ENCODE measurements around the gene NDUFAF7.
A peak's percentile ranks its signal among the peaks of the same experiment; 100 is the strongest.
"Not testable (repeated sequence)": the region's sequence is repeated elsewhere in the genome, so short reads cannot be mapped to it uniquely, and the experiment has no call there.

NDUFAF7 gene

GRCh38 chr2:37203708-37204107 lies 27.8 kb upstream of the NDUFAF7 start:
- ATAC-seq, result no peak
- TF ChIP-seq RARB (CRISPR knock-in tag; IDR thresholded peaks at IDR 0.05) (no peak), SNAI2 (CRISPR knock-in tag; IDR thresholded peaks at IDR 0.05) (peak; percentile 48; the same call in 1 of the 2 replicates), ZNF8 (CRISPR knock-in tag; IDR thresholded peaks at IDR 0.05) (peak; percentile 100)

- ATAC-seq, result not testable (repeated sequence)
These were observed 26.3 kb upstream of the NDUFAF7 start for GRCh38 chr2:37205071-37205661.

GRCh38 chr2:37205689-37206341 lies 25.6 kb upstream of the NDUFAF7 start:
- no peak for TF ChIP-seq OSR1 (CRISPR knock-in tag; IDR thresholded peaks at IDR 0.05)
- TF ChIP-seq ZFP30 (CRISPR knock-in tag; IDR thresholded peaks at IDR 0.05), result no peak
- TF ChIP-seq TOX (CRISPR knock-in tag; IDR thresholded peaks at IDR 0.05; ENCODE audit: borderline replicate concordance), result no peak
- TF ChIP-seq ZNF8 (CRISPR knock-in tag; IDR thresholded peaks at IDR 0.05), result no peak
- TF ChIP-seq CREB5 (CRISPR knock-in tag; IDR thresholded peaks at IDR 0.05; ENCODE audit: low read depth), result no peak
- no peak for TF ChIP-seq PPARA (CRISPR knock-in tag; IDR thresholded peaks at IDR 0.05; ENCODE audit: borderline replicate concordance)
- TF ChIP-seq RARB (CRISPR knock-in tag; IDR thresholded peaks at IDR 0.05), result no peak
- TF ChIP-seq, protein P1, sequence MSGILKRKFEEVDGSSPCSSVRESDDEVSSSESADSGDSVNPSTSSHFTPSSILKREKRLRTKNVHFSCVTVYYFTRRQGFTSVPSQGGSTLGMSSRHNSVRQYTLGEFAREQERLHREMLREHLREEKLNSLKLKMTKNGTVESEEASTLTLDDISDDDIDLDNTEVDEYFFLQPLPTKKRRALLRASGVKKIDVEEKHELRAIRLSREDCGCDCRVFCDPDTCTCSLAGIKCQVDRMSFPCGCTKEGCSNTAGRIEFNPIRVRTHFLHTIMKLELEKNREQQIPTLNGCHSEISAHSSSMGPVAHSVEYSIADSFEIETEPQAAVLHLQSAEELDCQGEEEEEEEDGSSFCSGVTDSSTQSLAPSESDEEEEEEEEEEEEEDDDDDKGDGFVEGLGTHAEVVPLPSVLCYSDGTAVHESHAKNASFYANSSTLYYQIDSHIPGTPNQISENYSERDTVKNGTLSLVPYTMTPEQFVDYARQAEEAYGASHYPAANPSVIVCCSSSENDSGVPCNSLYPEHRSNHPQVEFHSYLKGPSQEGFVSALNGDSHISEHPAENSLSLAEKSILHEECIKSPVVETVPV (CRISPR knock-in tag; IDR thresholded peaks at IDR 0.05), result no peak
- TF ChIP-seq, protein P2, sequence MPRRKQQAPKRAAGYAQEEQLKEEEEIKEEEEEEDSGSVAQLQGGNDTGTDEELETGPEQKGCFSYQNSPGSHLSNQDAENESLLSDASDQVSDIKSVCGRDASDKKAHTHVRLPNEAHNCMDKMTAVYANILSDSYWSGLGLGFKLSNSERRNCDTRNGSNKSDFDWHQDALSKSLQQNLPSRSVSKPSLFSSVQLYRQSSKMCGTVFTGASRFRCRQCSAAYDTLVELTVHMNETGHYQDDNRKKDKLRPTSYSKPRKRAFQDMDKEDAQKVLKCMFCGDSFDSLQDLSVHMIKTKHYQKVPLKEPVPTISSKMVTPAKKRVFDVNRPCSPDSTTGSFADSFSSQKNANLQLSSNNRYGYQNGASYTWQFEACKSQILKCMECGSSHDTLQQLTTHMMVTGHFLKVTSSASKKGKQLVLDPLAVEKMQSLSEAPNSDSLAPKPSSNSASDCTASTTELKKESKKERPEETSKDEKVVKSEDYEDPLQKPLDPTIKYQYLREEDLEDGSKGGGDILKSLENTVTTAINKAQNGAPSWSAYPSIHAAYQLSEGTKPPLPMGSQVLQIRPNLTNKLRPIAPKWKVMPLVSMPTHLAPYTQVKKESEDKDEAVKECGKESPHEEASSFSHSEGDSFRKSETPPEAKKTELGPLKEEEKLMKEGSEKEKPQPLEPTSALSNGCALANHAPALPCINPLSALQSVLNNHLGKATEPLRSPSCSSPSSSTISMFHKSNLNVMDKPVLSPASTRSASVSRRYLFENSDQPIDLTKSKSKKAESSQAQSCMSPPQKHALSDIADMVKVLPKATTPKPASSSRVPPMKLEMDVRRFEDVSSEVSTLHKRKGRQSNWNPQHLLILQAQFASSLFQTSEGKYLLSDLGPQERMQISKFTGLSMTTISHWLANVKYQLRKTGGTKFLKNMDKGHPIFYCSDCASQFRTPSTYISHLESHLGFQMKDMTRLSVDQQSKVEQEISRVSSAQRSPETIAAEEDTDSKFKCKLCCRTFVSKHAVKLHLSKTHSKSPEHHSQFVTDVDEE (CRISPR knock-in tag; IDR thresholded peaks at IDR 0.05), result no peak
- no peak for TF ChIP-seq ZC3H10 (CRISPR knock-in tag; IDR thresholded peaks at IDR 0.05)
- no peak for TF ChIP-seq CSDC2 (CRISPR knock-in tag; IDR thresholded peaks at IDR 0.05)
- TF ChIP-seq, protein P3, sequence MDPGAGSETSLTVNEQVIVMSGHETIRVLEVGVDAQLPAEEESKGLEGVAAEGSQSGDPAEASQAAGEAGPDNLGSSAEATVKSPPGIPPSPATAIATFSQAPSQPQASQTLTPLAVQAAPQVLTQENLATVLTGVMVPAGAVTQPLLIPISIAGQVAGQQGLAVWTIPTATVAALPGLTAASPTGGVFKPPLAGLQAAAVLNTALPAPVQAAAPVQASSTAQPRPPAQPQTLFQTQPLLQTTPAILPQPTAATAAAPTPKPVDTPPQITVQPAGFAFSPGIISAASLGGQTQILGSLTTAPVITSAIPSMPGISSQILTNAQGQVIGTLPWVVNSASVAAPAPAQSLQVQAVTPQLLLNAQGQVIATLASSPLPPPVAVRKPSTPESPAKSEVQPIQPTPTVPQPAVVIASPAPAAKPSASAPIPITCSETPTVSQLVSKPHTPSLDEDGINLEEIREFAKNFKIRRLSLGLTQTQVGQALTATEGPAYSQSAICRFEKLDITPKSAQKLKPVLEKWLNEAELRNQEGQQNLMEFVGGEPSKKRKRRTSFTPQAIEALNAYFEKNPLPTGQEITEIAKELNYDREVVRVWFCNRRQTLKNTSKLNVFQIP (CRISPR knock-in tag; IDR thresholded peaks at IDR 0.05; ENCODE audit: borderline replicate concordance, low read depth), result no peak
- no peak for TF ChIP-seq ZNF70 (CRISPR knock-in tag; IDR thresholded peaks at IDR 0.05)
- no peak for TF ChIP-seq BACH2 (CRISPR knock-in tag; IDR thresholded peaks at IDR 0.05; ENCODE audit: borderline replicate concordance)
- no peak for TF ChIP-seq SNAI2 (CRISPR knock-in tag; IDR thresholded peaks at IDR 0.05)
- no peak for TF ChIP-seq ESRRG (CRISPR knock-in tag; IDR thresholded peaks at IDR 0.05)
- ATAC-seq, result no peak

- not testable (repeated sequence) for ATAC-seq
These were observed 24.7 kb upstream of the NDUFAF7 start for GRCh38 chr2:37206760-37207159.

GRCh38 chr2:37211212-37211611 lies 20.2 kb upstream of the NDUFAF7 start:
- ATAC-seq, result no peak
- TF ChIP-seq ZFP3 (CRISPR knock-in tag; IDR thresholded peaks at IDR 0.05) (no peak), CREB5 (CRISPR knock-in tag; IDR thresholded peaks at IDR 0.05; ENCODE audit: low read depth) (no peak), PATZ1 (CRISPR knock-in tag; IDR thresholded peaks at IDR 0.05; ENCODE audit: borderline replicate concordance) (no peak), ZC3H10 (CRISPR knock-in tag; IDR thresholded peaks at IDR 0.05) (no peak), RARB (CRISPR knock-in tag; IDR thresholded peaks at IDR 0.05) (no peak)
- TF ChIP-seq, protein P2 (CRISPR knock-in tag; IDR thresholded peaks at IDR 0.05), result no peak

Data from SK-N-SH treated with all-trans-retinoic acid at 6 μM for 48 hours (cell line).